NCI-H1105 treated with DMSO at 0.1 percent for 48 hours (cell line): ENCODE measurements around the gene RTP1.
"Not testable (repeated sequence)": the region's sequence is repeated elsewhere in the genome, so short reads cannot be mapped to it uniquely, and the experiment has no call there.

Experiments used
- DNase-seq: peaks from one replicate; lab custom pipeline; 2025; lab: John Stamatoyannopoulos, UW

RTP1 gene

GRCh38 chr3:187198490-187198889 is 1.2 kb downstream of the RTP1 start:
- DNase-seq: no peak

GRCh38 chr3:187199463-187200050 is 2.3 kb downstream of the RTP1 start:
- not testable (repeated sequence) for DNase-seq

- no peak for DNase-seq
These were observed 8.4 kb downstream of the RTP1 start for GRCh38 chr3:187205683-187206082.

GRCh38 chr3:187207062-187207461 is 9.8 kb downstream of the RTP1 start:
- DNase-seq: no peak

GRCh38 chr3:187207624-187208023 is 10.3 kb downstream of the RTP1 start:
- no peak for DNase-seq

- peak; percentile 98 for DNase-seq
These were observed 10.9 kb downstream of the RTP1 start for GRCh38 chr3:187208159-187208558.

- no peak for DNase-seq
These were observed 12.2 kb downstream of the RTP1 start for GRCh38 chr3:187209491-187209890.

- no peak for DNase-seq
These were observed 12.8 kb downstream of the RTP1 start for GRCh38 chr3:187210091-187210490.

GRCh38 chr3:187210545-187211327 is 13.4 kb downstream of the RTP1 start:
- DNase-seq: no peak

- no peak for DNase-seq
These were observed 14.4 kb downstream of the RTP1 start for GRCh38 chr3:187211532-187212195.

GRCh38 chr3:187212196-187212545 is 14.9 kb downstream of the RTP1 start:
- DNase-seq: no peak

- DNase-seq: no peak
These were observed 15.4 kb downstream of the RTP1 start for GRCh38 chr3:187212705-187213104.

- DNase-seq: no peak
These were observed 16.3 kb downstream of the RTP1 start for GRCh38 chr3:187213616-187214015.

- no peak for DNase-seq
These were observed 18.2 kb downstream of the RTP1 start for GRCh38 chr3:187215460-187215859.

- no peak for DNase-seq
These were observed 25.5 kb downstream of the RTP1 start for GRCh38 chr3:187222801-187223200.

- peak; percentile 32 for DNase-seq
These were observed 26.5 kb downstream of the RTP1 start for GRCh38 chr3:187223799-187224198.

- DNase-seq: no peak
These were observed 30.5 kb downstream of the RTP1 start for GRCh38 chr3:187227658-187228258.

GRCh38 chr3:187228740-187229139 is 31.5 kb downstream of the RTP1 start:
- no peak for DNase-seq

GRCh38 chr3:187230011-187230410 is 32.7 kb downstream of the RTP1 start:
- DNase-seq: no peak

- DNase-seq: no peak
These were observed 39.7 kb downstream of the RTP1 start for GRCh38 chr3:187236962-187237361.

GRCh38 chr3:187237741-187238140 is 40.5 kb downstream of the RTP1 start:
- no peak for DNase-seq

- no peak for DNase-seq
These were observed 41.0 kb downstream of the RTP1 start for GRCh38 chr3:187238239-187238638.

- not testable (repeated sequence) for DNase-seq
These were observed 41.5 kb downstream of the RTP1 start for GRCh38 chr3:187238835-187239234.
